NB4 (cell line): ENCODE results near the gene BLOC1S4.

Experiments
- MYC ChIP-seq: IDR thresholded peaks from 2 replicates; pipeline ENCODE4 v1.6.1; 2011; ENCODE audit warnings: low read depth, low read length
- POLR2A ChIP-seq: IDR thresholded peaks from 2 replicates; pipeline ENCODE4 v1.6.1; 2011; ENCODE audit warnings: mild to moderate bottlenecking; ENCODE audit not compliant: insufficient read length; ENCODE audit errors: extremely low read depth
- TF ChIP-seq, protein P1 (sequence below): IDR thresholded peaks from one replicate; pipeline ENCODE4 v1.5.1; 2012; ENCODE audit warnings: low read depth, low read length
- TF ChIP-seq, protein P2 (sequence below): IDR thresholded peaks from 2 replicates; pipeline ENCODE4 v1.6.1; 2011; ENCODE audit warnings: low read depth, low read length

GRCh38 chr4:6761649-6762615 lies 46.0 kb downstream of the BLOC1S4 start:
- TF ChIP-seq, protein P1, sequence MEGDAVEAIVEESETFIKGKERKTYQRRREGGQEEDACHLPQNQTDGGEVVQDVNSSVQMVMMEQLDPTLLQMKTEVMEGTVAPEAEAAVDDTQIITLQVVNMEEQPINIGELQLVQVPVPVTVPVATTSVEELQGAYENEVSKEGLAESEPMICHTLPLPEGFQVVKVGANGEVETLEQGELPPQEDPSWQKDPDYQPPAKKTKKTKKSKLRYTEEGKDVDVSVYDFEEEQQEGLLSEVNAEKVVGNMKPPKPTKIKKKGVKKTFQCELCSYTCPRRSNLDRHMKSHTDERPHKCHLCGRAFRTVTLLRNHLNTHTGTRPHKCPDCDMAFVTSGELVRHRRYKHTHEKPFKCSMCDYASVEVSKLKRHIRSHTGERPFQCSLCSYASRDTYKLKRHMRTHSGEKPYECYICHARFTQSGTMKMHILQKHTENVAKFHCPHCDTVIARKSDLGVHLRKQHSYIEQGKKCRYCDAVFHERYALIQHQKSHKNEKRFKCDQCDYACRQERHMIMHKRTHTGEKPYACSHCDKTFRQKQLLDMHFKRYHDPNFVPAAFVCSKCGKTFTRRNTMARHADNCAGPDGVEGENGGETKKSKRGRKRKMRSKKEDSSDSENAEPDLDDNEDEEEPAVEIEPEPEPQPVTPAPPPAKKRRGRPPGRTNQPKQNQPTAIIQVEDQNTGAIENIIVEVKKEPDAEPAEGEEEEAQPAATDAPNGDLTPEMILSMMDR = no peak
- TF ChIP-seq, protein P2, sequence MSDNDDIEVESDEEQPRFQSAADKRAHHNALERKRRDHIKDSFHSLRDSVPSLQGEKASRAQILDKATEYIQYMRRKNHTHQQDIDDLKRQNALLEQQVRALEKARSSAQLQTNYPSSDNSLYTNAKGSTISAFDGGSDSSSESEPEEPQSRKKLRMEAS = no peak
- TF ChIP-seq POLR2A (no peak), MYC (no peak)
